Nephron progenitor cell (in vitro differentiated cells): ENCODE results near the gene NEB.

Experiments used
- DNase-seq: peaks from one replicate; pipeline ENCODE4 v3.0.0; 2021
- H3K27ac Mint-ChIP-seq: 2 replicates; pipeline ENCODE4 v1.8.0; 2021; ENCODE audit warnings: mild to moderate bottlenecking, moderate library complexity, mixed read lengths
- H3K27me3 Mint-ChIP-seq: 2 replicates; pipeline ENCODE4 v1.8.0; 2021; ENCODE audit warnings: mild to moderate bottlenecking, low read depth, mixed read lengths; ENCODE audit not compliant: poor library complexity
- H3K36me3 Mint-ChIP-seq: 2 replicates; pipeline ENCODE4 v1.8.0; 2021; ENCODE audit warnings: low read depth, mixed read lengths
- H3K4me1 Mint-ChIP-seq: 2 replicates; pipeline ENCODE4 v1.8.0; 2021; ENCODE audit warnings: mixed read lengths
- H3K4me3 Mint-ChIP-seq: 2 replicates; pipeline ENCODE4 v1.8.0; 2021; ENCODE audit warnings: mild to moderate bottlenecking, moderate library complexity, mixed read lengths
- H3K9me3 Mint-ChIP-seq: 2 replicates; pipeline ENCODE4 v1.8.0; 2021; ENCODE audit warnings: mild to moderate bottlenecking, moderate library complexity, mixed read lengths
- TF ChIP-seq, protein P1 (sequence below): fragments of 200-600 bp; sonication (generic); IDR thresholded peaks from 2 replicates; pipeline ENCODE4 v1.5.0; 2021; ENCODE audit warnings: antibody characterized with exemption

The NEB gene

DNA sequence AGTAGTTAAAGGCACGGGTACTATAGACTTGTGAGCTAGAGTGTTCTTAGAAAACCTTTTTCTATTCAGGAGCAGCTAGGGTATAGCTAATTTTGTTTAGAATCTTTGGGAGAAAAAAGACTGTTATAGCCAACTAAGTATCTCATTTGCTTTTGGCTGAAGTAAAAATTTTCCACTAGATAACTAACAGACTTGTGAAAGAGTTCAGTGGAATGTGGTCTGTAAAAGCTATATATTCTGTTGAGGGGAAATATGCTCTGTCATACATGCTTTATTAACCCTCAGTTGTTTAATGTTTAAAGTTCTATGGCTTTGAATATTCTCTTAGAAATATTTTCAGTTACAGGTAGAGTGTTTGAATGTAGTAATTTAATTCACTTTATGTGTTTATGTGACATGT is 274.9 kb downstream of the NEB start:
- Mint-ChIP-seq H3K4me3 (no peak overlapping the region), H3K36me3 (peaks cover 87% of the 10 kb centered on the region), H3K4me1 (no peaks in the 10 kb centered on the region), H3K9me3 (no peaks in the 10 kb centered on the region), H3K27ac (no peak overlapping the region), H3K27me3 (no peaks in the 10 kb centered on the region)
- TF ChIP-seq, protein P1, sequence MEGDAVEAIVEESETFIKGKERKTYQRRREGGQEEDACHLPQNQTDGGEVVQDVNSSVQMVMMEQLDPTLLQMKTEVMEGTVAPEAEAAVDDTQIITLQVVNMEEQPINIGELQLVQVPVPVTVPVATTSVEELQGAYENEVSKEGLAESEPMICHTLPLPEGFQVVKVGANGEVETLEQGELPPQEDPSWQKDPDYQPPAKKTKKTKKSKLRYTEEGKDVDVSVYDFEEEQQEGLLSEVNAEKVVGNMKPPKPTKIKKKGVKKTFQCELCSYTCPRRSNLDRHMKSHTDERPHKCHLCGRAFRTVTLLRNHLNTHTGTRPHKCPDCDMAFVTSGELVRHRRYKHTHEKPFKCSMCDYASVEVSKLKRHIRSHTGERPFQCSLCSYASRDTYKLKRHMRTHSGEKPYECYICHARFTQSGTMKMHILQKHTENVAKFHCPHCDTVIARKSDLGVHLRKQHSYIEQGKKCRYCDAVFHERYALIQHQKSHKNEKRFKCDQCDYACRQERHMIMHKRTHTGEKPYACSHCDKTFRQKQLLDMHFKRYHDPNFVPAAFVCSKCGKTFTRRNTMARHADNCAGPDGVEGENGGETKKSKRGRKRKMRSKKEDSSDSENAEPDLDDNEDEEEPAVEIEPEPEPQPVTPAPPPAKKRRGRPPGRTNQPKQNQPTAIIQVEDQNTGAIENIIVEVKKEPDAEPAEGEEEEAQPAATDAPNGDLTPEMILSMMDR = no peak
- no peak for DNase-seq

DNA sequence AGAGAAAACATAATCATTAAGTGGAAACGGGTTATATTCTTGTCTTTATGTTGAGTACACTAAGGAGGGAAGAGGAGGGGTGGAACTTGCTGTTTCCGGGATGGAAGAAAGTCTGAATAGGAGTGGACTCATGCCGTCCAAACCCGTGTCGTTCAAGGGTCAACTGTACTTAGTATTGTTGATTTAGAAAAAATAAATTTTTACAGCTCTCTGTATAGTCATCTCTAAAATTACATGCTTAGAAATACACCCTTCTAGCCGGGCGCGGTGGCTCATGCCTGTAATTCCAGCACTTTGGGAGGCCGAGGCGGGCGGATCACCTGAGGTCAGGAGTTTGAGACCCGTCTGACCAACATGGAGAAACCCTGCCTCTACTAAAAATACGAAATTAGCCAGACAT is 295.1 kb downstream of the NEB start:
- no peak overlapping the region for H3K4me3 Mint-ChIP-seq
- no peaks in the 10 kb centered on the region for H3K4me1 Mint-ChIP-seq
- DNase-seq = no peak
- H3K9me3 Mint-ChIP-seq = no peaks in the 10 kb centered on the region
- H3K27me3 Mint-ChIP-seq = no peaks in the 10 kb centered on the region
- no peak overlapping the region for H3K27ac Mint-ChIP-seq
- TF ChIP-seq, protein P1 = no peak
- H3K36me3 Mint-ChIP-seq = peaks cover 66% of the 10 kb centered on the region

DNA sequence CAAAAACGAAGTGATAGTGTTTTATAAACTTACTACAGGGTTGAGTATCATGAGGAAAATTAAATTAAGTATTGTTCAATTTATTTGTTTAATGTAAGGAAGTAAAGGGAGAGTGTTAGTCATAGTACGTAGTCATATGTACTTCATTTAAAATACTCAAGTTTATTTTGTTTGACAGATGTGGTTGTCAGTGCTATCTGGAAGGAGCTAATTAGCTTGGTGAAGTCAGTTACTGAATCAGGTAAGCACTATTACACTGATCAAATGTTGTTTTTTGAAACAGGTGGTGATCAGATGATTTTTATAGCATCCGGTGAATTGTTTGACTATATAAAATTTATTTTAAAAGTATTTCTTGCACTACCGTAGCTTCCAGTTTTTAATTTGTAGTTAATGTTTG is 295.8 kb downstream of the NEB start:
- TF ChIP-seq, protein P1 = no peak
- Mint-ChIP-seq H3K4me3 (no peak overlapping the region), H3K36me3 (peaks cover 67% of the 10 kb centered on the region), H3K9me3 (no peaks in the 10 kb centered on the region), H3K4me1 (no peaks in the 10 kb centered on the region), H3K27me3 (no peaks in the 10 kb centered on the region), H3K27ac (no peak overlapping the region)
- no peak for DNase-seq

DNA sequence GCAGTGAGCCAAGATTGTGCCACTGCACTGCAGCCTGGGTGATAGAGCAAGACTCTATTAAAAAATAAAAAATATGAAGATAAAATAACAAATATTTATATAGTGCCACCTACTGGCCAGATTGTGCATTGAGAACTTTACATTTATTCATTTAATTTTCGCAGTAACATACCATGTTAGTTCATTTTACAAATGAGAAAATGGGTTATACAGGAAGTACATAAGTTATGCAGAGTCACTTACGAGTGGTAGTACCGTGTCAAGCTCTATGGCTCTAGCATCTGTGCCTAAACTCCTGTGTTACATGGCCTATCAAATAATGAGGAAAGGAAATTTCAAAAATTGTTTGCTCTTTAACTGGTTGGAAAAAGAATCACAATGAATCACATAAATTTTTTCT is 296.6 kb downstream of the NEB start:
- H3K27ac Mint-ChIP-seq = no peak overlapping the region
- no peaks in the 10 kb centered on the region for H3K4me1 Mint-ChIP-seq
- H3K36me3 Mint-ChIP-seq = peaks cover 70% of the 10 kb centered on the region
- no peaks in the 10 kb centered on the region for H3K9me3 Mint-ChIP-seq
- H3K27me3 Mint-ChIP-seq = no peaks in the 10 kb centered on the region
- DNase-seq = no peak
- TF ChIP-seq, protein P1 = peak; percentile 67
- no peak overlapping the region for H3K4me3 Mint-ChIP-seq
